ENCODE results near the gene ACSS3.
"Not testable (repeated sequence)": the region's sequence is repeated elsewhere in the genome, so short reads cannot be mapped to it uniquely, and the experiment has no call there.

Gene ACSS3

DNA sequence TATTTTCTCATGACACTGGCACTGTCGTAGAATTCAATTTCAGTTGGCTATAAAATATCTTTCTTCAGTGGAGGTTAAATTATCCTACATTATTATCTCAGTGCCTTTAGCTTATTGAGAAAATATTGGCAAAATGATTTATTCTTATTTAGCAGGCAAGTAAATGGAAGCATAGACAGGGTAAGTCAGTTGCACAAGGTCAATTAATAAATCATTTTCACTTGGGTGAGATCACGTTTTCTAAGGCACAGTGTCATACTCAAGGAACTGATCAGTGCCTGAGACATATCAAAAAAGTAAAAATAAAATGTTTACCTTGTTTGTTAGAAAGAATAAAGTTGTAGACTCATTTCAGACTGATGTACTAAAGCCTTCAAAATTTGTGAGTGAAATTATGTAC, 95.0 kb downstream of the ACSS3 start:
- no peak for DNase-seq

DNA sequence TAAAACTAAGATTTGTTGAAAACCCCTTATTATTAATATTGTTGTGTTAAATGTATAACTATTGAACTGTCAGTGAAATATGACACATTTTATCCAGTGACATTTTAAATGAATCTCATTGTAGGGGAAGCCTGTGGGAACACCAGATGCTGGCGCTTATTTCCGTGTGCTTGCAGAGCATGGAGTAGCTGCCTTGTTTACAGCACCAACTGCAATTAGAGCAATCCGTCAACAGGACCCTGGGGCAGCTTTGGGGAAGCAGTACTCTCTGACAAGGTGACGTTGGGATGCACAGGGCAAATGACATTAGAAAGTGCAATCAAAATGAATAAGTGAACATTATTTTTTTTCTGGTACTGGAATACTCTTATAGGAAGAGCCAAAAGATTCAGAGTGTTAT, 96.8 kb downstream of the ACSS3 start:
- DNase-seq: no peak

GRCh38 chr12:81176796-81177195, 98.9 kb downstream of the ACSS3 start:
- DNase-seq: no peak

DNA sequence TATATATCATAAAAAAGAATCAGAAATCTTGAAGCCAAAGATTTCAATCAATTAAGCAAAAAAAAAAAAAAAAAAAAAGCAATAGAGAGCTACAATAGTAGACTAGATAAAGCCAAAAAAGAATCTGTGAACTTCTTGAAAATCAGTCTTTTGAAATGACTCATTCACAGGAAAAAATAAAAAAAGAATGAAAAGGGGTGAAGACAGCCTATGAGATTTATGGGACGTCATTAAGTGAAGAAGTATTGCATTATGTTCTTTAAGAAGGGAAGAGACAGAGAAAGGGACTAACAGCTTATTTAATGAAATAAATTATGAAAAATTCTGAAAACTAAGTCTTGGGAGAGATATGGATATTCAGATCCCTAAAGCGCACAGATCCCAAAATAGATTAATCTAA, 103.8 kb downstream of the ACSS3 start:
- DNase-seq: no peak

DNA sequence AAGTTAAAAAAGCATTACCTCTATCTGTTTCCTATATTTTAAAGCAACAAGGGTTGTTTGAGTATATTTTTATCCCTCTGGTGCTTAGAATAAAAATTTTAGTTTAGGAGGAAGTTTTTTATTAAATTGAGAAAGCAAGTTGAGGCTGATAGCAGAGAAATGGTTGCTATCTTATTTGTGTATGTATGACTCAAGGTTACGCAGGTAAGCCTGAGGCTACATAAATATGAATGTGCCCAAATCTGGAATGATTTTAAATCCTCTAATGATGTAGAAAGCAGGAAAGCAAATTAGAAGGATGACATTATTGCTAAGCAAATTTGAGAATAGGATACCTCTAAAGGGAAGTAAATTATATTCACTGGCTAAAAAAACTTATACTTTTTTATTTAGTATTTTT, 109.8 kb downstream of the ACSS3 start:
- no peak for DNase-seq

GRCh38 chr12:81196595-81196994, 118.7 kb downstream of the ACSS3 start:
- no peak for DNase-seq

GRCh38 chr12:81200561-81200960, 122.7 kb downstream of the ACSS3 start:
- not testable (repeated sequence) for DNase-seq

DNA sequence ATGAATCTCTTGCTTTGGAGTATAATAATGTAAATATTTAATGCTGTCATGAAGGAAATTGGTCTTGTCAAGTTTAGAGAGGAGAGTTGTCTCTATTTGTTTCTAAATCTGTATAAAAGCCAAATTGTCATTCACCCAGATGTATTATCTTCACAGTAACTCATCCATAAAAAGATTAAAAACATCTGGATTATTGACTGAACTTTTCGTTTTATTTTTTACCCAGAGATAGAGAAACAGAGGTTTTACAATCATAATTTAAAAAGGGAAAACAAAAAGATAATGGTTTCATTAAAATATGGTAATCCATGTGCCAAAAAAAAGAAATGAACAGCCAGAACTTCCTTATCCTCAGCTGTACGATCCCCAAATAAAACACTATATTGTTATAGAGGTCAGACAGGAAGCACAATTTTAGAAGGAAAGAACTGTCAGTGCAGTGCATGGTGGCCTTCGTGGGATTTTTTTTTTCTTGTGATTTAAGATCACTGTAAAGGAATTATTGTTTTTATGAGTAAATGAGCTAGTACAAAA, 125.9 kb downstream of the ACSS3 start:
- DNase-seq: no peak

- DNase-seq: no peak
These were observed 127.5 kb downstream of the ACSS3 start for GRCh38 chr12:81205416-81205815.

GRCh38 chr12:81206429-81206828, 128.6 kb downstream of the ACSS3 start:
- no peak for DNase-seq

DNA sequence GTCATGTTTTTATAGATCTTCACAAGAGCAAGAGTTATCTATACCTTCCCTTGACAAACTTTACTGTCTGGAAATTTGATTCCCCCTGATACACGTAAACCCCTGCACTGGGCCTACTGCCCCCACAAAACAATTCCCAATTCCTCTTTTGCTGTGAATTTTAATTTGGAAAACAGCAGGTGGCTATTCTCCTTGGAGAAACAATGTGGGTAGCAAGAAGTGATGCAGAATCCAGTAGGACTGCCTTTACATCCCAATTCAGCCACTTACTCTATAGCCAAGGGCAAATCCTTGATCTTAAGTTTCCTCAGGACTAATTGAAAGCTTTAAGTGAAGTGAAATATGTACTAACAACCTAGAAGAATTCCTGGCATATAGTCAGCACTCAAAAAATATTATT, 129.3 kb downstream of the ACSS3 start:
- no peak for DNase-seq

DNA sequence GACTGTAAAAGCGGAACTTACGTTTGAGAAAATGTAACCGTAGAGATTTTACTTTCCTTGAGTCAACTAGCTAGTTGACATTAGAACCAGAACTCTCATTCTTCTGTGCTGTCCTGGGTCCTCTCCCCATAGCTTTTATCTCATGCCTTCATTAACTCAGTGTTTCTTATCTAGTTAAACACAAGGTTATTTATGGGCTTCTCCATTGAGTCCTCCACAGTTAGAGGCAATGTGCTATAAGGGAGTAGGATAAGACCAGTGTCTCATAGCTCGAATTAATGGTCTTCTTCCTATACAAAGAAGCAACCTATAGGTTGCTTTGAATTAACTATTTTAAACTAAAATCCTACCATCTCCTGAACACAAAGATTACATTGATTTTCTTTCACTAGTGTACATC, 129.8 kb downstream of the ACSS3 start:
- DNase-seq: no peak

GRCh38 chr12:81208187-81208911, 130.5 kb downstream of the ACSS3 start:
- DNase-seq: no peak

- no peak for DNase-seq
These were observed 131.1 kb downstream of the ACSS3 start for GRCh38 chr12:81209012-81209411.

DNA sequence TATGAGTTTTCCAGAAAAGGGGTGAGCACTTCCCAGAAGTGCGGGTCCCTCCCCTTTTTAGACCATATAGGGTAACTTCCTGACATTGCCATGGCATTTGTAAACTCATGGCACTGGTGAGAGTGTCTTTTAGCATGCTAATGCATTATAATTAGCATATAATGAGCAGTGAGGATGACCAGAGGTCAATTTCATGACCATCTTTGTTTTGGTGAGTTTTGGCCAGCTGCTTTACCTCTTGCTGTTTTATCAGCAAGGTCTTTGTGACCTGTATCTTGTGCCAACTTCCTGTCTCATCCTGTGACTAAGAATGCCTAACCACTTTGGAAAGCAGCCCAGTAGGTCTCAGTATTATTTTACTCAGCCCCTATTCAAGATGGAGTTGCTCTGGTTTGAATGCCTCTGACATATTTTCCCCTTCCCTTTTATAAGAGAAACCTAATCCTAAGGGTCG, 131.9 kb downstream of the ACSS3 start:
- DNase-seq: not testable (repeated sequence)

GRCh38 chr12:81211306-81211705, 133.4 kb downstream of the ACSS3 start:
- no peak for DNase-seq

DNA sequence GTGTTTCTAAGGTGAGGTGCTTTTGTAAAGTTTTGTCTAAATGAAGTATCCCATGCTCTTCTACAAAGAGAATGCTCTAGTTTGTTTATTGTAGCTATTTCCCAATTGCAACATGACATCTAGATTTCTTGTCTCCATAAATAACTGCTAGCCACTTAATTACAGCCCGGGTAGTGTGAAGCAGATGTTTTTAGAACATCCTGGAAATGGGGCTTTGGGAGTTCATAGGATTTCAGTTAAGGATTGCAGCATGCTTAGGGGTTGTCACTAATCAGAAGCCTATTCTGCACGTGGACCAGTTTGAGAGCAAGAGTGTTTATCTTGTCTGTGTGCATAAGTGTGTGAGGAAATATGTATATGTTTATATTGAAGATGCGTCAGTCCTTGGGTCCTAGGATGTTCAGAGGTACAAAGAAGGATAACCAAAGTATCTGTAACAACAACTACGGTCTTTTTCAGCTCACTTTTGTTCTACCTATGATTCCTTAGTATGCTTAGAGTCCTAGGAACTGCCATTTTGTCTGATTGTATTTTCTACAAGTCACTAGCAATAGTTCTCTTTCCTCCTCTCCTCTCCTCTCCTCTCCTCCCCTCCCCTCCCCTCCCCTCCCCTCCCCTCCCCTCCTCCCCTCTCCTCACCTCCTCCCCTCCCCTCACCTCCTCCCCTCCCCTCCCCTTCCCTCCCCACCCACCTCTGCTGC, 135.3 kb downstream of the ACSS3 start:
- DNase-seq: no peak

GRCh38 chr12:81216739-81217138, 138.9 kb downstream of the ACSS3 start:
- DNase-seq: no peak

- no peak for DNase-seq
These were observed 143.8 kb downstream of the ACSS3 start for GRCh38 chr12:81221681-81222080.

DNA sequence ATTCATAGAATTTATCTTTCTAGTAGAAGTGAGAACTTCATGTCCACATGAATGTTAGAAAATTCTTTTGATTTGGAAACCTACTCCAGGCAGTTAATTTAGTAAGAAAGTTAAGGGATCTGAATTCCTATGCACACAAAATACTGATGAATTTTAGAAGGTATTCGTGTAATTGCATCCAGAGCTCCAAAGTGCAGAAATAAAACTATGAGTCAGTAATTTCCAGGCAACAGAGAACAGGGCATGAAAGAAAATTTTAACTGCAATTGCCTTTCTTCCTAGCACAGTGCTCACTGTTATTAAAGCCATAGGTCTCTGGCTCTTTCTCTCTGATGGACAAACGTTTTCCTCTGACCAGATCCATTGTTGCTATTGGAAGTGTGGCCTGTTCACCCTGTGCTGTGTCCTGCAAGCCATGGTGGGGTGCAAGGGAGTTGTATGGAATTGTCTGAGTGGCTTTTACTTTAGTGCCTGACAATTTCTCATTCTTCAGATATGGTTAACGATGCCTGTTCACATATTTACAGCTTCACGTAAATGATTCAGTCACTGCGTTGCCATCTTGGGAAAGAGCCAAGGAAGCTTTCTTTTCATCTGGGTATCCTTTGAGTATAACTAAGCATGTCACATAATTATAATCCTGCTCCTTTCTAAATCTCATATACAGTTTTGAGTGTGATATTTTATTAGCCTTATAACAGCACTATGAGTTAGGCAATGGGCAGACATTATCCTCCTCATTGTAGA, 145.1 kb downstream of the ACSS3 start:
- DNase-seq: no peak

DNA sequence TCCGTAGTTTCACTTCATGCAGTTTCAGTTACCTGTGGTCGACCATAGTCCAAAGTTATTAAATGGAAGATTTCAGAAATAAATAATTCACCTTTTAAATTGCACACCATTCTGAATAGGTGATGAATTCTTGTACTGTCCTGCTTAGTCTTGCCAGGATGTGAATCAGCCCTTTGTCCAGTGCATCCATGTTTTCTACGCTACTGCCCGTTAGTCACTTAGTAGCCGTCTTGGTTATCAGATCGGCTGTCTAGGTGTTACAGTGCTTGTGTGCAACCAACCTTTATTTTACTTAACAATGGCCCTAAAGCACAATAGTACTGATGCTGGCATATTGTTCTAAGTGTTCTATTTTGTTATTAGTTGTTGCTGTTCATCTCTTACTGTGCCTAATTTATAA, 146.7 kb downstream of the ACSS3 start:
- DNase-seq: no peak

GRCh38 chr12:81229759-81230158, 151.9 kb downstream of the ACSS3 start:
- no peak for DNase-seq

GRCh38 chr12:81231574-81232368, 153.9 kb downstream of the ACSS3 start:
- DNase-seq: no peak
